Tibial nerve (tissue), 4 donors: ENCODE results near the gene TXNL4A. TPM values are rescaled to one million over a fixed set of nuclear protein-coding genes. Genes with fewer than 3 reads are reported as not detected.

Experiments used
- DNase-seq, 2 donors: peaks; one replicate each; pipeline ENCODE4 v3.0.0-alpha.2; 2019; ENCODE audit warnings: low spot score in 2 of 2
- H3K27ac ChIP-seq, 4 donors: fragments of 200-600 bp; sonication (generic) in 3 of 4; one replicate each; pipeline ENCODE4 v1.5.1; 2017 to 2019; ENCODE audit warnings: mild to moderate bottlenecking in 1 of 4
- H3K27me3 ChIP-seq, 2 donors: fragments of 200-600 bp; sonication (generic) in 1 of 2; one replicate each; pipeline versions ENCODE4 v1.5.1 to v1.6.0; 2017 to 2019
- H3K36me3 ChIP-seq, 3 donors: fragments of 200-600 bp; sonication (generic); one replicate each; pipeline ENCODE4 v1.5.1; 2018 to 2019
- H3K4me1 ChIP-seq, 4 donors: fragments of 200-600 bp; sonication (generic) in 3 of 4; one replicate each; pipeline ENCODE4 v1.5.1; 2017 to 2019
- H3K4me3 ChIP-seq, 4 donors: fragments of 200-600 bp; sonication (generic) in 3 of 4; one replicate each; pipeline ENCODE4 v1.5.1; 2017 to 2019; ENCODE audit warnings: mild to moderate bottlenecking in 1 of 4, moderate library complexity in 1 of 4
- H3K9me3 ChIP-seq, 4 donors: fragments of 200-600 bp; sonication (generic) in 3 of 4; one replicate each; pipeline ENCODE4 v1.5.1; 2017 to 2019
- EP300 ChIP-seq, 2 donors: sonication (generic); formaldehyde crosslinking; IDR thresholded peaks; one replicate each; pipeline ENCODE4 v1.6.1; 2017; ENCODE audit warnings: antibody characterized with exemption in 2 of 2, mild to moderate bottlenecking in 1 of 2
- POLR2A ChIP-seq, 2 donors: fragments of 450-650 bp; IDR thresholded peaks; one replicate each; pipeline ENCODE4 v1.6.1; 2017; ENCODE audit warnings: antibody characterized with exemption in 2 of 2, mild to moderate bottlenecking in 2 of 2, moderate library complexity in 2 of 2
- WGBS, 2 donors: methylation state at CpG; one replicate each; pipeline ENCODE4 v1.1.5; 2018; 5-methylcytosine and 5-hydroxymethylcytosine counted together
- total RNA-seq, 4 donors: library from RNA; depleted of rRNA; stranded (reverse); fragments of >200 nt; gene quantifications; one replicate each; pipeline ENCODE4 v1.1.0, GENCODE V29; 2016
- TF ChIP-seq, protein P1 (sequence below), 5 experiments: fragments of 200-600 bp in 3 of 5; fragments of 450-650 bp in 2 of 5; sonication (generic) in 3 of 5; IDR thresholded peaks; one replicate each; pipeline ENCODE4 v1.5.1; 2016 to 2019; ENCODE audit warnings: antibody characterized with exemption in 5 of 5, mild to moderate bottlenecking in 3 of 5, moderate library complexity in 2 of 5

The TXNL4A gene
- total RNA-seq, 4 donors from 2014 or later: 19.0 to 34.9 (median 32.5) TPM

DNA sequence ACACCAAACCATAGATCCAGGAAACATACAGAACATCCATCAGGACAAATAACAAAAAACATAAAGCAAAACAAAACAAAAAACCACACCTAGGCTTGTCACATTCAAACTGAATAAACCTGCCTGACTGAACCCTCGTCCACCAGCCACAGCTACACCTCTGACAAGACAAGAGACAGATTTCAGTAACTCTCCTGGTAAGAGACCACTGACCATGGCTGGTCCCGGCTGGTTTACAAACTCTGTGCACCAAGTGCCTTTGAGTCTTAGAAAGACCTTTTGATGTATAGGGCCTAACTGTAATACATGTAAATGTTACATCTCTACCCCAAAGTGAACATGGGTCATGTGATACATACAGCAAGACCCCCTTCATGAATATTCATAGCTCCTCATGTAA is 32.1 kb downstream of the TXNL4A start:
- H3K9me3 ChIP-seq: no peaks in the 10 kb centered on the region
- DNase-seq: no peak
- no peak overlapping the region for H3K4me3 ChIP-seq
- peaks cover 0 to 14% (median 5%) of the 10 kb centered on the region in 4 donors for H3K4me1 ChIP-seq
- no peaks in the 10 kb centered on the region for H3K36me3 ChIP-seq
- TF ChIP-seq EP300 (IDR thresholded peaks at IDR 0.05) (no peak), POLR2A (IDR thresholded peaks at IDR 0.05) (no peak)
- TF ChIP-seq, protein P1, sequence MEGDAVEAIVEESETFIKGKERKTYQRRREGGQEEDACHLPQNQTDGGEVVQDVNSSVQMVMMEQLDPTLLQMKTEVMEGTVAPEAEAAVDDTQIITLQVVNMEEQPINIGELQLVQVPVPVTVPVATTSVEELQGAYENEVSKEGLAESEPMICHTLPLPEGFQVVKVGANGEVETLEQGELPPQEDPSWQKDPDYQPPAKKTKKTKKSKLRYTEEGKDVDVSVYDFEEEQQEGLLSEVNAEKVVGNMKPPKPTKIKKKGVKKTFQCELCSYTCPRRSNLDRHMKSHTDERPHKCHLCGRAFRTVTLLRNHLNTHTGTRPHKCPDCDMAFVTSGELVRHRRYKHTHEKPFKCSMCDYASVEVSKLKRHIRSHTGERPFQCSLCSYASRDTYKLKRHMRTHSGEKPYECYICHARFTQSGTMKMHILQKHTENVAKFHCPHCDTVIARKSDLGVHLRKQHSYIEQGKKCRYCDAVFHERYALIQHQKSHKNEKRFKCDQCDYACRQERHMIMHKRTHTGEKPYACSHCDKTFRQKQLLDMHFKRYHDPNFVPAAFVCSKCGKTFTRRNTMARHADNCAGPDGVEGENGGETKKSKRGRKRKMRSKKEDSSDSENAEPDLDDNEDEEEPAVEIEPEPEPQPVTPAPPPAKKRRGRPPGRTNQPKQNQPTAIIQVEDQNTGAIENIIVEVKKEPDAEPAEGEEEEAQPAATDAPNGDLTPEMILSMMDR (IDR thresholded peaks at IDR 0.05): no peak
- no peak overlapping the region for H3K27ac ChIP-seq
- peaks cover 0 to 6% of the 10 kb centered on the region in 2 donors for H3K27me3 ChIP-seq
- 82 to 94% methylated on average over 2 of the region's 2 CpGs for WGBS, 2 donors

DNA sequence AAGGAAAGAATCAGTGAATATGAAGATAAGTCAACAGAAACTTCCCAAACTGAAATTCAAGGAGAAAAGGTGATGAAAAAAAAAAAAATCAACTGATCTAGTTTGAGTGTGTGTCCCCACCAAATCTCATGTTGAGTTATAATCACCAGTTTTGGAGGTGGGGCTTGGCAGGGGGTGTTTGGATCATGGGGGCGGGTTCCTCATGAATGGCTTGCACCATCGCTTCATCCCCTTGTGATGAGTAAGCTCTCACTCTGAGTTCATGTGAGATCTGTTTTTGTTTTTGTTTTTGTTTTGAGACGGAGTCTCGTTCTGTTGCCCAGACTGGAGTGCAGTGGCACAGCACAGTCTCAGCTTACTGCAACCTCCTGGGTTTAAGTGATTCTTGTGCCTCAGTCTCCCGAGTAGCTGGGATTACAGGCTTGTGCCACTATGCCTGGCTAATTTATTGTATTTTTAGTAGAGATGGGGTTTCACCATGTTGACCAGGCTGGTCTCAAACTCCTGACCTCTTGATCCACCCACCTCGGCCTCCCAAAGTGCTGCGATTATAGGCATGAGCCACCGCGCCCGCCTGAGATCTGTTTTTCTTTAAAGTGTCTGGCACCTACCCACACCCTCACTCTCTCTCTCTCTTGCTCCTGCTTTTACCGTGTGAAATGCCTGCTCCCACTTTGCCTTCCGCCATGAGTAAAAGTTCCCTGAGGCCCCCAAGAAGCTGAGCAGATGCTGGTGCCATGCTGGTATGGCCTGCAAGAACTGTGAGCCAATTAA is 32.9 kb downstream of the TXNL4A start:
- no peak for TF ChIP-seq EP300 (IDR thresholded peaks at IDR 0.05)
- TF ChIP-seq, protein P1 (IDR thresholded peaks at IDR 0.05): no peak
- TF ChIP-seq POLR2A (IDR thresholded peaks at IDR 0.05): no peak
- H3K4me3 ChIP-seq: no peak overlapping the region
- DNase-seq: no peak
- H3K27me3 ChIP-seq: peaks cover 0 to 6% of the 10 kb centered on the region in 2 donors
- no peak overlapping the region for H3K27ac ChIP-seq
- H3K4me1 ChIP-seq: peaks cover 0 to 10% (median 6%) of the 10 kb centered on the region in 4 donors
- no peaks in the 10 kb centered on the region for H3K9me3 ChIP-seq
- WGBS, 2 donors: 80 to 87% methylated on average over 12 of the region's 12 CpGs
- H3K36me3 ChIP-seq: no peaks in the 10 kb centered on the region

DNA sequence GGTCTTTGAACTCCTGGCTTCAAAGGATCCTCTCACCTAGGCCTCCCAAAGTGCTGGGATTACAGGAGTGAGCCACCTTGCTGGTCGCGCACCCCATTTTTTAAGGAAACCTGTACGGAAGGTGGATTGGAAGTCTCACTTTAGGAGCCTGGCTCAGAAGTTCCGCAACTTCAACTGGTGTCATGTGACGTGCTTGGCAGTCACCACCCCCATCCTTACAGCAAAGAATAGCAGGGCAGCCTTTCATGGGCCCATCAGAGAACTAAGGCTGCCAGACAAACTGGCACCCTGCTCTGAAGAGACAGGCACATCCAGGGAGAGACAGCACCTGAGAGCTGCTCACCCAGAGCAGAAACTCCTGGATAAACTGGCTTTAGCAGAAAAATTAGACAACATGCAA is 33.6 kb downstream of the TXNL4A start:
- no peak for DNase-seq
- TF ChIP-seq EP300 (IDR thresholded peaks at IDR 0.05): no peak
- peak overlapping the region in 1 of 4 donors; percentile 26 for H3K27ac ChIP-seq
- WGBS, 2 donors: 65 to 82% methylated on average over 4 to 5 of the region's 5 CpGs
- no peaks in the 10 kb centered on the region for H3K36me3 ChIP-seq
- no peak overlapping the region for H3K4me3 ChIP-seq
- no peaks in the 10 kb centered on the region for H3K9me3 ChIP-seq
- H3K4me1 ChIP-seq: peaks cover 0 to 17% (median 12%) of the 10 kb centered on the region in 4 donors
- H3K27me3 ChIP-seq: peaks cover 0 to 4% of the 10 kb centered on the region in 2 donors

DNA sequence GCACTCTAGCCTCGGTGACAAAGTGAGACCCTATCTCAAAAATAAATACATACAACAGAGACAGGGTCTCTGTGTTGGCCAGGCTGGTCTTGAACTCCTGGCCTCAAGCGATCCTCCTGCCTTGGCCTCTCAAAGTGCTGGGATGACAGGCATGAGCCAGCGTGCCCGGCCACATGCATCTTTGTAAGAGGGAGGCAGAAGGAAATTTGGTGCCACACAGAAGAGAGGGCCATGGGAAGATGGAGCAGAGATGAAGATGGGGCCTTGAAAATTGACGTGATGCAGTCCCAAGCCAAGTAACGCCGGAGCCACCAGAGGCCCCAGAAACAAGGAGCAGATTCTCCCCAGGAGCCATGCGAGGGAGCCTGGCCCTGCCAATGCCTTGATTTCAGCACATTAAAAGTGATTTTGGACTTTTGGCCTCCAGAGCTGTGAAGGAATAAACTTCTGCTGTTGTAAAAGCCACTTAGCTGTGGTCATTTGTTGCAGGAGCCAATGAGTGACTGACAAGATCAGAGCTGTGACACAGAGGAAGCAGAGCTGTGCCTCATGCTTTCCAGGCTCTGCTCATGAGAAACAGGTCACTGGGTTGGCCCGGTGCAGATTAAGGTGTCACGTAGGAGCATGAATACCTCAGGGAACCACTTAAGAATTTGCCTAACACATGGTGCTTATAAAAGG is 34.3 kb downstream of the TXNL4A start:
- DNase-seq: no peak

DNA sequence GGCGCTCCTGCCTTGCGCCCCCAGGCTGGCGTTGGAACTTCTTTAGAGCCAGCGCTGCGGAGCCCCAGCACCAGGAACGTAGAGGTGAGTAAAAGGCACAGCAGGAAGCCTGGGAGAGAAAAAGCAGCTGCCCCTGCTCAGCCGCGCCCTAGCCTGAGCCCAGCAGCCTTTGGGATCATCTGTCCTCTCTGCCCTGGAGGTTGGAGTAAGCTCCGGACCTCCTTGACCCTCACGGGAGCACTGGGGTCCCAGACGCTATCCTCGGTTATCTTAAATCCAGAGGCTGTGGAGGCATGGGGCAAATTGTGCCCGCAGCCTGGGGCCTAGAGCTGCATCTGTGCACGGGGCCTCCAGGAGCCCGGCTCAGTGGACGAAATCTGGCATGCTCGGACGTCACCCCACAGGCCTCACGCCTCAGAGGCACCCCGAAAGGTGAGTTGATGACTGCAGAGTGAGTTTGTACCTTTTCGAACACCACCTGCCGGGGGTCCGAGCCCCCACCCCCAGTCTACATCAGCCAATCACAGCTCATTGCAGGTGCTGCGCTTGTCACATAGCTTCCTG is 35.3 kb downstream of the TXNL4A start:
- Histone ChIP-seq H3K4me1 (peaks cover 0 to 34% (median 28%) of the 10 kb centered on the region in 4 donors), H3K27me3 (no peaks in the 10 kb centered on the region), H3K4me3 (peak overlapping the region in 1 of 4 donors; percentile 99), H3K9me3 (no peaks in the 10 kb centered on the region), H3K36me3 (peaks cover 0 to 10% (median 0%) of the 10 kb centered on the region in 3 donors), H3K27ac (peak overlapping the region in 3 of 4 donors; percentile 83 to 98 (median 94))
- TF ChIP-seq, protein P1 (IDR thresholded peaks at IDR 0.05): no peak
- TF ChIP-seq EP300 (IDR thresholded peaks at IDR 0.05): no peak
- no peak for TF ChIP-seq POLR2A (IDR thresholded peaks at IDR 0.05)
- WGBS, 2 donors: 85 to 91% methylated on average over 21 to 24 of the region's 24 CpGs
- DNase-seq: no peak

More for the DNA sequence above, 34.3 kb downstream of the TXNL4A start:
- Histone ChIP-seq H3K27me3 (no peaks in the 10 kb centered on the region), H3K9me3 (no peaks in the 10 kb centered on the region), H3K4me1 (peaks cover 0 to 24% (median 18%) of the 10 kb centered on the region in 4 donors), H3K36me3 (peaks cover 0 to 2% (median 0%) of the 10 kb centered on the region in 3 donors), H3K4me3 (no peak overlapping the region), H3K27ac (peak overlapping the region in 2 of 4 donors; percentile 26 to 98)
- WGBS, 2 donors: 71 to 76% methylated on average over 10 of the region's 10 CpGs
- TF ChIP-seq EP300 (IDR thresholded peaks at IDR 0.05) (no peak), POLR2A (IDR thresholded peaks at IDR 0.05) (no peak)
- TF ChIP-seq, protein P1 (IDR thresholded peaks at IDR 0.05): no peak
